ENCODE data around the gene VAMP5. TPM values are rescaled to one million over a fixed set of nuclear protein-coding genes. Genes with fewer than 3 reads are reported as not detected.
"Not testable (repeated sequence)": the region's sequence is repeated elsewhere in the genome, so short reads cannot be mapped to it uniquely, and the experiment has no call there.

The VAMP5 gene
- total RNA-seq, 2 donors from 2014 or later: 3.0 to 10.4 TPM

- ATAC-seq: peak; percentile 74
- intact Hi-C loops (cut with DNase I): loop anchor here (10.0 kb wide), 1 partner anchor 47 kb away; no protein-coding TSS in a partner anchor
- WGBS, 2 donors: 0 to 3% methylated on average over 2 to 36 of the region's 36 CpGs
- peak; percentile 77 to 82 (median 79) for DNase-seq
- Histone ChIP-seq H3K9me3 (no peaks in the 10 kb centered on the region), H3K27me3 (no peaks in the 10 kb centered on the region), H3K27ac (peak overlapping the region; percentile 85 to 90 (median 88)), H3K4me1 (peaks cover 79% of the 10 kb centered on the region), H3K36me3 (replicated peaks in 1 of 2; ENCODE audit: insufficient read depth in 1 of 2, low read depth in 2 of 2) (peaks cover 0 to 3% of the 10 kb centered on the region in 2 donors), H3K4me3 (peak overlapping the region; percentile 71 to 87)
- no peak for TF ChIP-seq POLR2A (IDR thresholded peaks at IDR 0.05)
- no peak for TF ChIP-seq CTCF (IDR thresholded peaks at IDR 0.05)
Measured at GRCh38 chr2:85601771-85602475, 17.7 kb downstream of the VAMP5 start.

- Histone ChIP-seq H3K9me3 (no peaks in the 10 kb centered on the region), H3K4me1 (peaks cover 75% of the 10 kb centered on the region), H3K36me3 (replicated peaks in 1 of 2; ENCODE audit: insufficient read depth in 1 of 2, low read depth in 2 of 2) (peaks cover 0 to 5% of the 10 kb centered on the region in 2 donors), H3K27ac (peak within 1 kb of the TSS; percentile 85 to 90 (median 88)), H3K4me3 (peak within 1 kb of the TSS; percentile 71 to 87), H3K27me3 (no peaks in the 10 kb centered on the region)
- WGBS, 2 donors: 0% methylated on average over 14 to 63 of the region's 73 CpGs
- DNase-seq: peak; percentile 94 to 97 (median 96)
- TF ChIP-seq POLR2A (IDR thresholded peaks at IDR 0.05): peak; percentile 78 to 96 (median 84)
- TF ChIP-seq CTCF (IDR thresholded peaks at IDR 0.05): peak in 6 of 7 experiments; percentile 9 to 60 (median 36)
- intact Hi-C loops (cut with DNase I): loop anchor here (10.0 kb wide), 1 partner anchor 48 kb away; no protein-coding TSS in a partner anchor
- ATAC-seq: peak; percentile 96
Measured at GRCh38 chr2:85602476-85603234, 18.4 kb downstream of the VAMP5 start, which contains the start of gene TMEM150A. TSS of gene TMEM150A (minus strand) at chr2:85602698. CDS start at chr2:85601948, 750 bp downstream.

- not testable (repeated sequence) for H3K4me3 ChIP-seq; H3K27me3 ChIP-seq; ATAC-seq; DNase-seq; H3K36me3 ChIP-seq (replicated peaks in 1 of 2; ENCODE audit: insufficient read depth in 1 of 2, low read depth in 2 of 2); H3K27ac ChIP-seq; H3K9me3 ChIP-seq
- intact Hi-C loops (cut with DNase I): loop anchor here (10.0 kb wide), 1 partner anchor 49 kb away; no protein-coding TSS in a partner anchor
- 70 to 74% methylated on average over 3 of the region's 3 CpGs for WGBS, 2 donors
- H3K4me1 ChIP-seq: peaks cover 63% of the 10 kb centered on the region
Measured at GRCh38 chr2:85604133-85604444, 19.9 kb downstream of the VAMP5 start.

- TF ChIP-seq CTCF (IDR thresholded peaks at IDR 0.05) (no peak), POLR2A (IDR thresholded peaks at IDR 0.05) (no peak)
- no peaks in the 10 kb centered on the region for H3K27me3 ChIP-seq
- intact Hi-C loops (cut with DNase I): loop anchor here (10.0 kb wide), 1 partner anchor 50 kb away; no protein-coding TSS in a partner anchor
- H3K4me1 ChIP-seq: peaks cover 59% of the 10 kb centered on the region
- ATAC-seq: no peak
- 36 to 50% methylated on average over 5 to 6 of the region's 6 CpGs for WGBS, 2 donors
- no peaks in the 10 kb centered on the region for H3K9me3 ChIP-seq
- peaks cover 0 to 8% of the 10 kb centered on the region in 2 donors for H3K36me3 ChIP-seq (replicated peaks in 1 of 2; ENCODE audit: insufficient read depth in 1 of 2, low read depth in 2 of 2)
- H3K27ac ChIP-seq: peak overlapping the region in 3 of 4 donors; percentile 7 to 68 (median 15)
- DNase-seq: no peak
- no peak overlapping the region for H3K4me3 ChIP-seq
Measured at GRCh38 chr2:85604568-85605339, 20.5 kb downstream of the VAMP5 start.
